GM12878 (cell line): ENCODE data around the gene ARHGEF6. TPM values are rescaled to one million over a fixed set of nuclear protein-coding genes. Genes with fewer than 3 reads are reported as not detected.

Source experiments
- ATF7 ChIP-seq: fragments of 450-650 bp; IDR thresholded peaks from 2 replicates; pipeline ENCODE4 v1.6.1; 2016; ENCODE audit warnings: low read depth, mild to moderate bottlenecking
- CHD1 ChIP-seq: IDR thresholded peaks from 2 replicates; pipeline ENCODE4 v1.6.1; 2012; ENCODE audit warnings: low read depth, low read length, improper control_type of control experiment
- SUZ12 ChIP-seq: fragments of 200-600 bp; sonication (generic); IDR thresholded peaks from one replicate; pipeline ENCODE4 v1.6.1; 2018; ENCODE audit warnings: antibody characterized with exemption, mild to moderate bottlenecking; ENCODE audit not compliant: unreplicated experiment
- polyA plus RNA-seq, 11 experiments: library from polyadenylated mRNA; depleted of rRNA in 4 of 11; unstranded in 6 of 11; stranded (reverse) in 5 of 11; fragments of >200 nt; fragmentation: Nextera tagmentation in 4 of 11; fragmentation: Illumina TruSeq in 1 of 11; extraction: Ambion mirVana in 4 of 11; extraction: Trizol in 1 of 11; gene quantifications; 1 replicate in 1 of 11; 2 replicates in 10 of 11; pipeline versions ENCODE4 v1.2.1 to v1.2.3, GENCODE V29; 2011 to 2016; ENCODE audit warnings: inconsistent platforms in 2 of 11, missing spikeins in 2 of 11, low read depth in 1 of 11
- total RNA-seq, 4 experiments: library from RNA; depleted of rRNA in 3 of 4; stranded (reverse); fragments of >200 nt in 3 of 4; fragmentation: Illumina TruSeq in 1 of 4; extraction: Trizol in 1 of 4; gene quantifications; 2 replicates each; pipeline versions ENCODE4 v1.2.1 to v1.2.3, GENCODE V29; 2013 to 2021
- TF ChIP-seq, protein P1 (sequence below): IDR thresholded peaks from 2 replicates; pipeline ENCODE4 v1.6.1; 2012; ENCODE audit warnings: mild to moderate bottlenecking, low read depth, low read length

ARHGEF6 gene
- total and polyA plus RNA-seq, 10 of the 15 experiments (the other 5 are each of a cell fraction or from before 2014, with no cell fraction given), result 5.4 to 29.7 (median 18.0) TPM

DNA sequence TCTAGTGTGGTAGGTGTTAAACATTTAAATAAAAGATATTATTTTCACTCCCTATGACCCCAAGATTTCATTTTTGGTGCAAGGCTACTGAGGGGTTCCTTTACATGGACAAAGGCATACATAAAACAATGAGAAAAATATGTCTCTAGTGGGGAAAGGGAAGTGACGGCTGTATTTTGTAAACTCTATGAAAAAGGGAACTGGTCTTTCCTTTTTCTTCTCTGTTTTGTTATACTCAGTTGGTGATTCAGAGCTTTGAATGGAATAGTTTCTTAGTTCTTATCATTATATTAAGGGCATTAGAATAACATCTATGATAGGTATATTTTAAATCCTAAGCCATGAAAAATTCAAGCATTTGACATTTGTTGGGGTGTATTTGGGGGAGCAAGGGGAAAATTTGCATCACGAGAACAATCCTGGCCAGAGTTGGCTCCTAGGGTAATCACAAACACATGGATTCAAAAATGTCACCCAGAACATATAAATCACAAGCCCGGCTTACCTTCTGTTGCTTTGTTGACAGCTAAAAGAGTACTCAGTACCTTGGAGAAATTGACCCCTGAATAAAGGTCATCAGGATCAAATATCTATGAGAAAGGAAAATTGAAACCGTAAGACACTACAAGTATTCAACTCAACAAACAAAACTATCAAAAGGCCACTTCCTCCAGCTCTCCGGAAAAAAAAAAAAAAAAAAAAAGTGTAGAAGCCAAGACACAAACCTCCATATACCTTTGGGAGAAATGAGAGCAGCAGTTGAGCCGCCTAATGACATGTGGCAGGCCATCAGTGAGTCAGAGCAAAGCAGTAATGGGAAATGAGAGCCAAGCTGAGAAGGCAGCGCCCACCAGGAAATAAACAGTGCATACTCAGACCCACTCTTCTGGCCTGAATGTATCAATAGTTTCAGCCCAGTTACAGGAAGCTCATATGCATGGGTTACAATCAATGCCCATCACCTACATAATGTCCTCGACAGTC lies 33.4 kb downstream of the ARHGEF6 start (continued):
- TF ChIP-seq SUZ12 (no peak), ATF7 (no peak), CHD1 (no peak)
- TF ChIP-seq, protein P1, sequence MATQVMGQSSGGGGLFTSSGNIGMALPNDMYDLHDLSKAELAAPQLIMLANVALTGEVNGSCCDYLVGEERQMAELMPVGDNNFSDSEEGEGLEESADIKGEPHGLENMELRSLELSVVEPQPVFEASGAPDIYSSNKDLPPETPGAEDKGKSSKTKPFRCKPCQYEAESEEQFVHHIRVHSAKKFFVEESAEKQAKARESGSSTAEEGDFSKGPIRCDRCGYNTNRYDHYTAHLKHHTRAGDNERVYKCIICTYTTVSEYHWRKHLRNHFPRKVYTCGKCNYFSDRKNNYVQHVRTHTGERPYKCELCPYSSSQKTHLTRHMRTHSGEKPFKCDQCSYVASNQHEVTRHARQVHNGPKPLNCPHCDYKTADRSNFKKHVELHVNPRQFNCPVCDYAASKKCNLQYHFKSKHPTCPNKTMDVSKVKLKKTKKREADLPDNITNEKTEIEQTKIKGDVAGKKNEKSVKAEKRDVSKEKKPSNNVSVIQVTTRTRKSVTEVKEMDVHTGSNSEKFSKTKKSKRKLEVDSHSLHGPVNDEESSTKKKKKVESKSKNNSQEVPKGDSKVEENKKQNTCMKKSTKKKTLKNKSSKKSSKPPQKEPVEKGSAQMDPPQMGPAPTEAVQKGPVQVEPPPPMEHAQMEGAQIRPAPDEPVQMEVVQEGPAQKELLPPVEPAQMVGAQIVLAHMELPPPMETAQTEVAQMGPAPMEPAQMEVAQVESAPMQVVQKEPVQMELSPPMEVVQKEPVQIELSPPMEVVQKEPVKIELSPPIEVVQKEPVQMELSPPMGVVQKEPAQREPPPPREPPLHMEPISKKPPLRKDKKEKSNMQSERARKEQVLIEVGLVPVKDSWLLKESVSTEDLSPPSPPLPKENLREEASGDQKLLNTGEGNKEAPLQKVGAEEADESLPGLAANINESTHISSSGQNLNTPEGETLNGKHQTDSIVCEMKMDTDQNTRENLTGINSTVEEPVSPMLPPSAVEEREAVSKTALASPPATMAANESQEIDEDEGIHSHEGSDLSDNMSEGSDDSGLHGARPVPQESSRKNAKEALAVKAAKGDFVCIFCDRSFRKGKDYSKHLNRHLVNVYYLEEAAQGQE, result no peak
- TF ChIP-seq, all 136 proteins: peak for 3
